Nephron (organoid): ENCODE results near the gene DPEP1.

Source experiments
- H3K27ac Mint-ChIP-seq, 3 experiments: 2 replicates each; pipeline ENCODE4 v1.8.0; 2020; ENCODE audit warnings: mixed read lengths in 3 of 3, mild to moderate bottlenecking in 2 of 3, moderate library complexity in 1 of 3
- H3K27me3 Mint-ChIP-seq: 2 replicates; pipeline ENCODE4 v1.8.0; 2021; ENCODE audit warnings: low read depth, mild to moderate bottlenecking, moderate library complexity, mixed read lengths
- H3K36me3 Mint-ChIP-seq: 2 replicates; pipeline ENCODE4 v1.8.0; 2020; ENCODE audit warnings: low read depth, mixed read lengths
- H3K4me1 Mint-ChIP-seq: 2 replicates; pipeline ENCODE4 v1.8.0; 2020; ENCODE audit warnings: mixed read lengths
- H3K4me3 Mint-ChIP-seq, 3 experiments: 2 replicates each; pipeline ENCODE4 v1.8.0; 2020; ENCODE audit warnings: mild to moderate bottlenecking in 3 of 3, mixed read lengths in 3 of 3, moderate library complexity in 2 of 3
- H3K9me3 Mint-ChIP-seq: 2 replicates; pipeline ENCODE4 v1.8.0; 2020; ENCODE audit warnings: mixed read lengths
- TF ChIP-seq, protein P1 (sequence below), 3 experiments: fragments of 200-600 bp; sonication (generic); IDR thresholded peaks; one replicate each; pipeline ENCODE4 v1.5.0; 2021; ENCODE audit warnings: antibody characterized with exemption in 3 of 3; ENCODE audit not compliant: unreplicated experiment in 3 of 3

The DPEP1 gene

DNA sequence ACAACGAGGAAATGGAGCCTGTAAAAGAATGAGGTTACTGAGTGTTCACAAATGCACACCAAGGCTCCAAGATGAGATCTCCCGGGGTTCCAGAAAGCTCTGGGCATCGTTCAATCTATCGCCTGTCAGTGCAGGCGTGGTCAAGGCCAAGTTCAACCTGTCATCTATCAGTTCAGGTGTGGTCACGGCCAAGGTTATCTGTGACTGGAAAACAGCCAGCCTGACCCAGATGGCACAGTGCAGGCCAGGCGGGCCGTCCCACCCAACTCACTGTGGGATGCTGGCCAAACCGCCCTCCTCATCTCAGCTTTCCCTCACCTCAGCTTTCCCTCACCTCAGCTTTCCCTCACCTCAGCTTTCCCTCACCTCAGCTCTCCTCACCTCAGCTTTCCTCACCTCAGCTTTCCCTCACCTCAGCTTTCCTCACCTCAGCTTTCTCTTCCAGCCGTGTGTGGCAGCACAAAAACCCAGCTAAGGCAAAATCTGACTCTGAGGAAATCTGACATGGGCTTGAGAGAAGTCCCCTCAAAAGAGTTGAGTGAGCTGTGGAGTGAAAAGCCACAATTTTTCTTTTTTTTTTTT lies 41.7 kb downstream of the DPEP1 start:
- H3K36me3 Mint-ChIP-seq: peaks cover 22% of the 10 kb centered on the region
- TF ChIP-seq, protein P1, sequence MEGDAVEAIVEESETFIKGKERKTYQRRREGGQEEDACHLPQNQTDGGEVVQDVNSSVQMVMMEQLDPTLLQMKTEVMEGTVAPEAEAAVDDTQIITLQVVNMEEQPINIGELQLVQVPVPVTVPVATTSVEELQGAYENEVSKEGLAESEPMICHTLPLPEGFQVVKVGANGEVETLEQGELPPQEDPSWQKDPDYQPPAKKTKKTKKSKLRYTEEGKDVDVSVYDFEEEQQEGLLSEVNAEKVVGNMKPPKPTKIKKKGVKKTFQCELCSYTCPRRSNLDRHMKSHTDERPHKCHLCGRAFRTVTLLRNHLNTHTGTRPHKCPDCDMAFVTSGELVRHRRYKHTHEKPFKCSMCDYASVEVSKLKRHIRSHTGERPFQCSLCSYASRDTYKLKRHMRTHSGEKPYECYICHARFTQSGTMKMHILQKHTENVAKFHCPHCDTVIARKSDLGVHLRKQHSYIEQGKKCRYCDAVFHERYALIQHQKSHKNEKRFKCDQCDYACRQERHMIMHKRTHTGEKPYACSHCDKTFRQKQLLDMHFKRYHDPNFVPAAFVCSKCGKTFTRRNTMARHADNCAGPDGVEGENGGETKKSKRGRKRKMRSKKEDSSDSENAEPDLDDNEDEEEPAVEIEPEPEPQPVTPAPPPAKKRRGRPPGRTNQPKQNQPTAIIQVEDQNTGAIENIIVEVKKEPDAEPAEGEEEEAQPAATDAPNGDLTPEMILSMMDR (IDR thresholded peaks at IDR 0.05; ENCODE audit: unreplicated experiment in 3 of 3): no peak
- no peaks in the 10 kb centered on the region for H3K9me3 Mint-ChIP-seq
- H3K27ac Mint-ChIP-seq: no peak overlapping the region
- no peaks in the 10 kb centered on the region for H3K27me3 Mint-ChIP-seq
- peak overlapping the region; percentile 83 to 95 (median 84) for H3K4me3 Mint-ChIP-seq
- peaks cover 11% of the 10 kb centered on the region for H3K4me1 Mint-ChIP-seq

DNA sequence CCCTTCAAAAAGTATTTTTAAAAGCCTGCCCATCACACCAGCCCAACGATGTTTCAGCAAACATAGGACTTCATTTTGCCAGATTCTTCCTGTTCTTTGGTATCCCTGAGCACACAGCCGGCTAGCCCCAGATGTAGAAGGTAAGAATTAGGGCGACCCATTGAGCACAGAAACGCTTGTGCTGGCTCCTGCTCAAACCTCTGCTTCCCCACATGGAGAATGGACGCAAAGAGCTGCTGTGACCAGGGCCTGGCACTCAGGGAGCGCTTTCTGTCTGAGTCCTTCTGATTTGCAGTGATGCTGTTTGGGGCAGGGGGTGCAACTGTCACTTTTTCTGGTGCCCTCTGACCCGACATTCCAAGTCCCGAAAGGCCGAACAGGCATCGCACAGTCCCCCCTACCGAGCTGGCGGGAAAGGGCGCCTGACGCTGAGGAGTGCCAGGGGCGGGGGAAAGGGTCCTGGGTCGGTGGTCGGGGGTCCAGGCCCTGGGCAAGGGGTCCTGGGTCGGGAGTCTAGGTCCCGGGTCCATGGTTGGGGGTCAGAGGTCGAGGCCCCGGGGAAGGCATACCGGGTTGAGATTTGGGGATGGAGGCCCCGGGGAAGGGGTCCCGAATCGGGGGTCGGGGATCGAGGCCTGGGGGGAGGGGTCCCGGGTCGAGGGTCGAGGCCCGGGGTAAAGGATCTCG lies 43.1 kb downstream of the DPEP1 start:
- Mint-ChIP-seq H3K36me3 (peaks cover 34% of the 10 kb centered on the region), H3K9me3 (peaks cover 2% of the 10 kb centered on the region), H3K4me1 (peaks cover 11% of the 10 kb centered on the region), H3K27ac (peak overlapping the region in 2 of 3 experiments; percentile 23 to 39), H3K4me3 (peak overlapping the region; percentile 83 to 96 (median 95)), H3K27me3 (no peaks in the 10 kb centered on the region)
- TF ChIP-seq, protein P1 (IDR thresholded peaks at IDR 0.05; ENCODE audit: unreplicated experiment in 3 of 3): no peak

DNA sequence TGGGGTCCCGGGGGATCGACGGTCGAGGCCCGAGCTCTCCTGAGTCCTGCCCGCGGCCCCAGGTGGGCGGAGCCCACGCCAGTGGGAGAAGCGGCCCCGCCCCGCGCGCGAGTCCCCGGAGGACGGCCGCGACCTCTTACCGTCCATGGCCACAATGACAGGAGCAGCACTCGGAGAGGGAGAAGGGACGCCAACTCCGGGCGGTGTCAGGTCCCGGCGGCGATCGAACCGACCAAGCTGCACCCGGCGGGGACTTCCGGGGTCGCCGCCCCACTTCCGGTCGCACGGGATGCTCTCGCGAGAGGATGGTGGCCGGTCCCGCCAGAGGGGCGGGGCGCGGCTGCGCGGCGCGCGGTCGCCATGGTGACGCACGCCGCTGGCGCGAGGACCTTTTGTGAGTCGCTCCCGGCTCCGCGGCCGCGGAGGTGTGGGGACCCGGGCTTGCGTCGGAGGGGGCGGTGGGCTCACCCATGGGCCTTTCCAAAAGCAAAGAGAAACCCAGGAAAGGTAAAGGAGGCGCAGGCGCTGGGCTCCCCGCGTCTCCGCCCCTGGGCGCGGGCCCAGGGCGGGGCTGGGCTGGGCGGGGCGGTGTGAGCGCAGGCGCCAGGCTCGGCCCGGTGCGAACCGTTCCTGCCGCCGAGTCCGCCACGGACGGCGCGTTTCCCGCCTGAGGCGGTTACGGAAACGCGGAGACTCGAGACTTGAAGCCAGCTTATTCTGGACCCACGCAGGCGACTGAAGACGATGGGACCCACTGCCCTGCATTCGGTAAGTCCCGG lies 44.2 kb downstream of the DPEP1 start, which contains the start of the genes CHMP1A and SPATA33:
Gene CHMP1A, minus strand, starts transcription at position 267 of the 779 bp plus-strand sequence. Its CDS starts 120 bp downstream, at position 147.
Gene SPATA33, plus strand, starts transcription at position 395 of the 779 bp plus-strand sequence. Its CDS starts 76 bp downstream, at position 471.
- Mint-ChIP-seq H3K4me3 (peak within 1 kb of the TSS; percentile 94 to 96 (median 95)), H3K27me3 (no peaks in the 10 kb centered on the region), H3K36me3 (peaks cover 43% of the 10 kb centered on the region), H3K27ac (peak within 1 kb of the TSS; percentile 29 to 63 (median 56)), H3K9me3 (peaks cover 2% of the 10 kb centered on the region), H3K4me1 (peaks cover 11% of the 10 kb centered on the region)
- TF ChIP-seq, protein P1 (IDR thresholded peaks at IDR 0.05; ENCODE audit: unreplicated experiment in 3 of 3): no peak

- no peaks in the 10 kb centered on the region for H3K27me3 Mint-ChIP-seq
- peak overlapping the region; percentile 29 to 63 (median 56) for H3K27ac Mint-ChIP-seq
- H3K9me3 Mint-ChIP-seq: peaks cover 2% of the 10 kb centered on the region
Measured at GRCh38 chr16:89658221-89658879, 44.9 kb downstream of the DPEP1 start.

GRCh38 chr16:89660146-89660545 lies 46.7 kb downstream of the DPEP1 start:
- no peak overlapping the region for H3K27ac Mint-ChIP-seq
- H3K4me1 Mint-ChIP-seq: peaks cover 11% of the 10 kb centered on the region
- H3K4me3 Mint-ChIP-seq: peak overlapping the region; percentile 56 to 69 (median 67)
- H3K36me3 Mint-ChIP-seq: peaks cover 62% of the 10 kb centered on the region
- peaks cover 2% of the 10 kb centered on the region for H3K9me3 Mint-ChIP-seq
- TF ChIP-seq, protein P1 (IDR thresholded peaks at IDR 0.05; ENCODE audit: unreplicated experiment in 3 of 3): no peak
- no peaks in the 10 kb centered on the region for H3K27me3 Mint-ChIP-seq

More at GRCh38 chr16:89658221-89658879, 44.9 kb downstream of the DPEP1 start:
- Mint-ChIP-seq H3K4me1 (peaks cover 11% of the 10 kb centered on the region), H3K36me3 (peaks cover 50% of the 10 kb centered on the region), H3K4me3 (peak overlapping the region; percentile 94 to 96 (median 95))
- TF ChIP-seq, protein P1 (IDR thresholded peaks at IDR 0.05; ENCODE audit: unreplicated experiment in 3 of 3): no peak
